NT2/D1 (cell line): Measurements from ENCODE around the gene JPT1.

Experiments used
- SUZ12 ChIP-seq: IDR thresholded peaks from 2 replicates; pipeline ENCODE4 v1.6.1; 2011; ENCODE audit not compliant: insufficient read length, insufficient read depth; ENCODE audit errors: extremely low read depth
- YY1 ChIP-seq: IDR thresholded peaks from 2 replicates; pipeline ENCODE4 v1.6.1; 2011; ENCODE audit not compliant: insufficient read length, insufficient read depth

GRCh38 chr17:75152523-75152921 is 1.8 kb downstream of the JPT1 start:
- TF ChIP-seq SUZ12 (no peak), YY1 (no peak)
